Measurements from ENCODE around the gene CRYM.
"Not testable (repeated sequence)": the region's sequence is repeated elsewhere in the genome, so short reads cannot be mapped to it uniquely, and the experiment has no call there.

The CRYM gene

GRCh38 chr16:21277927-21278706 is at the start of gene CRYM:
CRYM (minus strand) TSS chr16:21278290; CDS start chr16:21278251, 39 bp downstream.
- DNase-seq (ENCODE audit: insufficient read length, low spot score) (peak; percentile 35), FAIRE-seq (no peak)

DNA sequence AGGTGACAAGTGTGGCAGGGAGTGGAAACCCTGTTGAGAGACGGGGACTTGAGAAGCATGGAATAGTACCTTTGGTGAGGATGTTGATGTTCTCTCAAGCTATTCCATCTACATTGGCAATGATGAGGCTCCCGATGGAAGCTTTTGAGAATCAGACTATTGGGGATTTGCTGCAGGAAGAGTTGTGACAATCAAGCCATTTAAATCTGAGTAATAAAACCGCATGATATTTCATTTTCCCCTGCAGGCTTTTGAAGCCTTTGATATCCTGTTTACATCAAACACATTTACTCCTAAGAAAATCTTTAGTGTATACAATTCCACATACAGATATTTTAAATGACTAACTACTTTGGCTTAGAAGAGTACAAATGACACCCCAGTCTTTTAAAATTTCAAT is 49.0 kb upstream of the CRYM start:
- DNase-seq (ENCODE audit: insufficient read length, low spot score) (no peak), FAIRE-seq (no peak)

GRCh38 chr16:21326459-21326858 is 48.4 kb upstream of the CRYM start:
- no peak for FAIRE-seq
- no peak for DNase-seq (ENCODE audit: insufficient read length, low spot score)

DNA sequence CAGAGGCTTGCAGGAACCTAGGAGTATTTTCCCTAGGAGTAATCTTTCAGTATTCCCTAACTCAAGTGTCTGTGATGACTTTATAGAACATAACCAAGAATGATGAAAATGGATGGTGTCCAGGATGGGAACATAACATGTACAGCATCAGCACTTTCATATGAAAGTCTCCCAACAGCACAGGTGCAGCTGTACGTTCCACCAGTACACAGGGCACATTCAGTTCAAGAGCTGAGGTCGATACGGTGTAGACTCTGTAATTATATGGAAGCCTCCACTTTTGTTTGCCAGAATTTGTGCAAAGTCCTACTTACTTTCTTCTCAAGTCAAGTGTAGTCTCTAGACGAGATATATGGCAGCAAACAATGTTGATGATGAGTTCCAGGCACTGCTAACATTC is 46.2 kb upstream of the CRYM start:
- FAIRE-seq (no peak), DNase-seq (ENCODE audit: insufficient read length, low spot score) (no peak)

DNA sequence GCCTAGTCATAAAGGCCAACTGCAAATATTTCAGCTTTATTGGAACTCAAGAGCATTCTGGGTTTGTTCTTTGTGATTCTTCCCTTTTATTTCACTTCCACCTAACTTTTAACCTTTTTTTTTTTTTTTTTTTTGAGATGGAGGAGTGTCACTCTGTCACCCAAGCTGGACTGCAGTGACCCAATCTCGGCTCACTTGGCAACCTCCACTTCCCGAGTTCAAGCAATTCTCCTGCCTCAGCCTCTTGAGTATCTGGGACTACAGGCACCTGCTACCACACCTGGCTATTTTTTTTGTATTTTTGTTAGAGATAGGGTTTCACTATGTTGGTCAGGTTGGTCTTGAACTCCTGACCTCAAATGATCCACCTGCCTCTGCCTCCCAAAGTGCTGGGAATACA is 44.2 kb upstream of the CRYM start:
- not testable (repeated sequence) for DNase-seq (ENCODE audit: insufficient read length, low spot score); FAIRE-seq

DNA sequence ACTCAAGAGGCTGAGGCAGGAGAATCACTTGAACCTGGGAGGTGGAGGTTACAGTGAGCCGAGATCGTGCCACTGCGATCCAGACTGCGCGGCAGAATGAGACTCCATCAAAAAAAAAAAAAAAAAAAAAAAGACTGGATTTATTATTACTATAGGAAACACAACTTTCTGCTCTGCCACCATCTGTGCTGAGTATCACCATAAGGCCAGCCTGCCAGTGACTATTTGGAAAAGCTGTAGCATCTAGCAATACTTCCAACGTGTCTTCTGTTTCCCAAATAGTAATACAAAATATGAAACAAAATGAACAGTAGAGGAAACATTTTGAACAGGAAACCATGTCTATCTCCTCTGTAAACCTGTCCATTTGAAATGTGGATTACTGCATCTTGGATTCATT is 43.6 kb upstream of the CRYM start:
- FAIRE-seq = no peak
- no peak for DNase-seq (ENCODE audit: insufficient read length, low spot score)

DNA sequence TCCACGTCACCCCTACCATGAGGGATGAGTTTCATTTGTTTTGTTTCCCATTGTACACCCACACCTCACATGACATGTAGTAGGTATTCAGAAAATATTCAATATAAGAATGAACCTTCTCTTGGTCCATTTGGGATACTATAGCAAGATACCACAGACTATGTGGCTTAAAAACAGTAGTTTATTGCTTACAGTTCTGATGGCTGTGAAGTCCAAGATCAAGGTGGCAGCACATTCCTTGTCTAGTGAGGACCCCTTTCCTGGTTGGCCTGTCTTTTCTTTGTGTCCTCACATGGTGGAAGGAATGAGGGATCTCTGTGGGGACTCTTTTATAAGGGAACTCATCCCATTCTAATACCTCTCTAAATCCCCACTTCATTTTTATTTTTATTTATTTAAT is 36.2 kb upstream of the CRYM start:
- FAIRE-seq (no peak), DNase-seq (ENCODE audit: insufficient read length, low spot score) (no peak)

DNA sequence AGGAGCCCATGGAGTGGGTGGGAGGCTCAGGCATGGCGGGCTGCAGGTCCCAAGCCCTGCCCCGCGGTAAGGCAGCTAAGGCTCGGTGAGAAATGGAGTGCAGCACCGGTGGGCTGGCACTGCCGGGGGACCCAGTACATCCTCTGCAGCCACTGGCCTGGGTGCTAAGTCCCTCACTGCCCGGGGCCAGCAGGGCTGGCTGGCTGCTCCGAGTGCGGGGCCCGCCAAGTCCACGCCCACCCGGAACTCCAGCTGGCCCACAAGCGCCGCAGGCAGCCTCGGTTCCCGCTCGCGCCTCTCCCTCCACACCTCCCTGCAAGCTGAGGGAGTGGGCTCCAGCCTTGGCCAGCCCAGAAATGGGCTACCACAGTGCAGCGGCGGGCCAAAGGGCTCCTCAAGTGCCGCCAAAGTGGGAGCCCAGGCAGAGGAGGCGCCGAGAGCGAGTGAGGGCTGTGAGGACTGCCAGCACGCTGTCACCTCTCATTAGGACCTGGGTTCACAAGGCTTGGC is 34.8 kb upstream of the CRYM start:
- DNase-seq (ENCODE audit: insufficient read length, low spot score); FAIRE-seq: not testable (repeated sequence)

- not testable (repeated sequence) for FAIRE-seq; DNase-seq (ENCODE audit: insufficient read length, low spot score)
Measured at GRCh38 chr16:21312046-21312445, 34.0 kb upstream of the CRYM start.

- not testable (repeated sequence) for FAIRE-seq; DNase-seq (ENCODE audit: insufficient read length, low spot score)
Measured at GRCh38 chr16:21306712-21307111, 28.6 kb upstream of the CRYM start.

- DNase-seq (ENCODE audit: insufficient read length, low spot score) (no peak), FAIRE-seq (no peak)
Measured at GRCh38 chr16:21302898-21303528, 24.9 kb upstream of the CRYM start.

- DNase-seq (ENCODE audit: insufficient read length, low spot score) (no peak), FAIRE-seq (no peak)
Measured at GRCh38 chr16:21302454-21302853, 24.4 kb upstream of the CRYM start.

DNA sequence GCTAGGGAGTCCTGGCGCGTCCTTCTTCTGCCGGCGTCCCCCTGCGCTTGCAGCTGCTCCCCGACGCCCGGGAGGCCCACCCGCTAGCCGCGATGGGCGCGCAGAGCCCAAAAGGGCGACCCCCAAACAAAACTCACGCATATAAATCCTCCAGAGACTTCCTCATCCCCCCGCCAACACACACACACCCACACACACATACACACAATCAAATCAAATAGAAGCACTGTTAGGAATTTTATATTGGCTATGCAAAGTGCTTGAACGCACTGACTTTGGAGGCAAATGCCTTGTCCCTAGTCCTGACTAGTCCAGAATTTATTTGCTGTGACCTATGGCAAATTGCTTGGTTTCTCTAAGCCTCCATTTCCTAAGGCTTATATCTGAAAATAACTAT is 23.8 kb upstream of the CRYM start:
- FAIRE-seq (no peak), DNase-seq (ENCODE audit: insufficient read length, low spot score) (no peak)

DNA sequence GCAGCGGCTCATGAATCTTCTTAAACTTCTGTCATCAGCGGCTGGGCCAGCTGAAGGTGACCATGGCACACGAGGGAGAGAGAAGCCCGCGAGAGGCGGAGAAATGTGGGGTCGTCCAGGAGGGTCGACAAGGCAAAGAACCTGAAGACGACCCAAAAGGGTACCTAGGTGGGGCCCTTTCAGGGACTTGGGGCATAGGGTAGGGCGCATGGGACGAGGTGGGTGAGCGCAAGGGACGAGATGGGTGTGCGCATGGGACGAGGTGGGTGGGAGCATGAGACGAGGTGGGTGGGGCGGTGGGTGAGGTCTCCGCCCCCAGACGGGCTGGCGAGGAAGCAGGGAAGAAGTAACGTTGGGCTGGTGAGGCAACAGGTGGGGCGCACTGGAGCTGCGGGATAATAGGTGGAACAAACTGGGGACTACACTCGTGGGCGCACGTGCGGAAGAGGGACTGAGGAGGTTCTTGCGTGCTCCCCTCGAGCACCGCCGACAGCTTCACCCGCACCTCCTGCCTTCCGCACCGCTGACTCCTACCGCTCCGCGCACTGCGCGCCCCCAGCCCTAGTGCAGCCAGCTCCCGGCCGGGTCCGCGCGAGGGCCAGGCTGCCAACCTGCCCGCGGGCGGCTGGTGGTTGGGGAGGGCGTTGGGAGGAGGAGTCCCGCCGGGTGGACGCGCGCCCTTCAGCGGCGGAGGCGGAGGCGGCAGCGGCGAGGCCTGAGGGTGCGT is 23.2 kb upstream of the CRYM start:
- DNase-seq (ENCODE audit: insufficient read length, low spot score) (peak; percentile 77), FAIRE-seq (peak; percentile 36)

GRCh38 chr16:21300309-21301167 is 22.4 kb upstream of the CRYM start:
- DNase-seq (ENCODE audit: insufficient read length, low spot score) (peak; percentile 90), FAIRE-seq (peak; percentile 74)

DNA sequence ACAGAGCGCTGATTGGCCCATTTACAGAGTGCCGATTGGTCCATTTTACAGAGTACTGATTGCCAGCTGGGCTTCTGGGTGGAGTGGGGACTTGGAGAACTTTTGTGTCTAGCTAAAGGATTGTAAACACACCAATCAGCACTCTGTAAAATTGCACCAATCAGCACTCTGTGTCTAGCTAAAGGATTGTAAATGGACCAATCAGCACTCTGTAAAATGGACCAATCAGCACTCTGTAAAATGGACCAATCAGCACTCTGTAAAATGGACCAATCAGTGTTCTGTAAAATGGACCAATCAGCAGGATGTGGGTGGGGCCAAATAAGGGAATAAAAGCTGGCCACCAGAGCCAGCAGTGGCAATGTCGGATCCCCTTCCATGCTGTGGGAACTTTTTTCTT is 11.7 kb upstream of the CRYM start:
- FAIRE-seq = not testable (repeated sequence)

GRCh38 chr16:21285314-21285713 is 7.2 kb upstream of the CRYM start:
- DNase-seq (ENCODE audit: insufficient read length, low spot score) (no peak), FAIRE-seq (no peak)

More for the DNA sequence above, 11.7 kb upstream of the CRYM start:
- DNase-seq (ENCODE audit: insufficient read length, low spot score) = not testable (repeated sequence)

DNA sequence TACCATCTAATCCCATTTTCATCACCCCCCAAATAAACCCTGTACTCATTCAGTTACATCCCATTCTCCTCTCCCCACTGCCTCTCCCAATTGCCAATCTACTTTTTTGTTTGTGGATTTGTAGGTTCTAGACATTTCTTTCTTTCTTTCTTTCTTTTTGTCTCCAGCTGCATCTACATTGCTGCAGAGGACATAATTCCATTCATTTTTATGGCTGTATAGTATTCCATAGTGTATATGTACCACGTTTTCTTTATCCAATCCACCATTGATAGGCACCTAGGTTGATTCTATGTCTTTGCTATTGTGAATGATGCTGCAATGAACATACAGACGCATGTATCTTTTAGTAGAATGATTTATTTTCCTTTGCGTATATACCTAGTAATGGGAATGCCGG is 6.3 kb upstream of the CRYM start:
- DNase-seq (ENCODE audit: insufficient read length, low spot score) (no peak), FAIRE-seq (no peak)

DNA sequence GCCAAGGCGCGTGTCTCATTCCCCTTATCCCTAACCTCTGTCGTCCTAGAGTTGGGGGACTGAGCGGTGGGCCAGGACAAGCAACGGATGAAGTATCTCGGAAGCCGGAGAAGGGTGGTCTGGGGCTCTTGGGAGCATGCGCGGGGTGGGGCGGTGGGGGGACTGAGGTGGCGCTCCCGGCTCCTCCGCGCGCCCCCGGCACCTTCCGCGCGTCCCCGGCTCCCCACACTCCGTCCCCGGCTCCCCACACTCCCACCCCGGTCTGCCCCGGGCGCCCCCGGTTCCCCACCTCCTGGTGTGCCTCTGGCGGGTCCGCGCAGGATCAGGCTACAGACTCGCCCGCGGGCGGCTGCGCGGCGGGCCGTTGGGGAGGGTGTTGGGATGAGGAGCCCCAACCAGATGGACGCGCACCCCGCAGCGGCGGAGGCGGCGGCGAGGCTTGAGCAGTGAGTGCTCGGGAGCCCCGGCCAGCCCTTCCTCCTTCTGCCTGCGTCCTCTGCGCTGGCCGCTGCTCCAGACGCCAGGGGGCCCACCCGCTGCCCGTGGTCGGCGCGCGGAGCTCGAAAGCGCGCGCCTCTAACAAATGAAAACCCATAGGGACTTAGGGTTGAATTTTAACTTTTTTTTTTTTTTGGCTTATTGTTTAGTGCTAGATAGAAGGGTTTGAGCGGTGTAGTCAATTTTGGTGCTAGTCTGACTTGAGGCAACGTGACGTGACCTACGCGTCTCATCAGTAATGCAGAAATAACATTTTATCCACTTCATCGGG is 5.6 kb upstream of the CRYM start:
- DNase-seq (ENCODE audit: insufficient read length, low spot score) (no peak), FAIRE-seq (no peak)
